AML-193 (cell line): ENCODE measurements around the gene SARDH.

Experiments used
- DNase-seq, 2 experiments: peaks; one replicate each; lab custom pipeline; 2025; lab: John Stamatoyannopoulos, UW

The SARDH gene

DNA sequence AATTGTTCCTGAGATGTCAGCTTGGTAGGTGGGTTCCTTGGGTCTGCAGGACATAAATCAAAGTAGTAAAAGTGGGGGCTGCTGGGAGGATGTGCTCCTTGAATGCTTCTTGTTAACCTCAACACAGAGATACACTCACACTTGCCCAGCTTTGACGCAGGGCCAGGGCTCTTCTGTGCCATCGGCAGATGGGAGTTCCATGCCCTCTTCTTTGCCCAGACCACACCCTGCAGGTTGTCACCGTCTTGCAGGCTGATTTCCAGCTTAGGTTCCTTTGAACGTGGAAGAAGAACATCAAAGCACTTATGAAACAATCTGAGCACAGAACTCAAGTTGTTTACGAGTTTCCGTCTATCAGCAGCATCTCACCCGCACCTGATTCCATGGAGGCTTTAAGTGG lies 91.0 kb downstream of the SARDH start:
- no peak for DNase-seq

DNA sequence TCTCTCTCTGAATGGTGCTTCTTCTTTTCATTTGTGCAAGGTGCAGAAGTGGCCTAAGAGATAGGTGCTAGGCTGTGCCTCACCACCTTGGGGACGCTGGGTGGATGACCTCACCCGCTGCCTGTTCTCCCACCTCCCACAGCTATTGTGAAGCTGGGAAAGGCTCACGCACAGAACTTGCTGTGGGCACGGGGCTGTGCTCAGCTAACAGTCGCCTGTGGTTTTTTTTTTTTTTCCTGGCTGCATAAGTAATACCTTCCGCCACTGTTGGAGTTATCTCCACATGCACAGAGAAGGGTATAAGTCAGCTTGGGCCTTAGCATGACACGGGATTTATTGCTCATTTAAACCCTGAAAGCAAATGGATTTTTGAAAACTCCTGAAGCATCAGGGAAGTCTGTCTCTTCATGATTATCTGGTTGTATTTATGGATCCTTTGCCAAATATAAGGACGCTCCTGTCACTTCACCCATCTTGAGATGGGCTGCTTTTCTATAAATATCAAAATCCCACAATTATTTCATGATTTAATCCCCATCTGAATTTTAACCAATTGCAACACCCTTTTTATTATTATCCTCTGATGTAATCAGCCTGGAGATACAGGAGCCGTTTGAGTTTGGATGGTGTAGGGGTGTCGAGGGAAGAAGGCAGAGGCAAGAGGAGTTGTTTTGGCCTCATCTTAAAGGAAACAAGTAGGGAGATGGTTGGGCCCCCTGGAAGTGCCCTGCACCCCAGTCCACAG lies 93.0 kb downstream of the SARDH start:
- DNase-seq, result no peak

DNA sequence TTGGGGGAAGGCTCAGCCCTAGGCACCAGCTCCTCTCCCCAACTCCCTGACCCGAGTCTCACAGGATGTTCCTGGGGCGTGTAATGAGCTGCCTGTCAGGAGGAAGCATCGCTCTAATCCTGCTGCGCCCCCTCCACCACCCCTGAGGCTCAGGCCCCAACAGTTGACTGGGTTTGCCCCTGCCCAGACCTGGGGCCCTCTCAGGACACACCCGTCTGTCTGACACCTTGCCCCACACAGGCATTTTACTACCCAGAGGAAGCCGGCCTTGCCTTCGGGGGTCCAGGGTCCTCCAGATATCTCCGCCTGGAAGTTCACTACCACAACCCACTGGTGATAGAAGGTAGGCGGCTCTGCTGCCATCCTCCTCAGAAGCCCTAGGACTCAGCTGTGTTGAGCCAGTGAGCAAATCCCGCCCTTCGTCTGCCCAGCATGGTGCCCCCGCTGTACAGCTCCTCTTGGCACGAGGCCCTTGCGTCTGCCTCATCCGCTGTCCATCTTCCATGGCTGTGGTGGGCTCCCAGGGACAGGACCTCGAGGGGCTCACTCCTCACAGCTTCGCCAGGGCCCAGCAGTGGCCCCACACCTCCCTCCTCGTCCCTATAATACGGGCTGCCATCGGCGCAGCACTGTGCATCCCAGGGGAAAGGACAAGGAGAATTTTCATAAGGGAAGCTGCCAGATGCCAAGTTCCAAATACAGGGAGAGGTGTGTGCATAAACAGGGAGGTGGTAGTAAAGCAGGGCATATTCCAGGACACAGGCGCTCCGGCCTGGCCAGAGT lies 94.0 kb downstream of the SARDH start:
- DNase-seq, result no peak

DNA sequence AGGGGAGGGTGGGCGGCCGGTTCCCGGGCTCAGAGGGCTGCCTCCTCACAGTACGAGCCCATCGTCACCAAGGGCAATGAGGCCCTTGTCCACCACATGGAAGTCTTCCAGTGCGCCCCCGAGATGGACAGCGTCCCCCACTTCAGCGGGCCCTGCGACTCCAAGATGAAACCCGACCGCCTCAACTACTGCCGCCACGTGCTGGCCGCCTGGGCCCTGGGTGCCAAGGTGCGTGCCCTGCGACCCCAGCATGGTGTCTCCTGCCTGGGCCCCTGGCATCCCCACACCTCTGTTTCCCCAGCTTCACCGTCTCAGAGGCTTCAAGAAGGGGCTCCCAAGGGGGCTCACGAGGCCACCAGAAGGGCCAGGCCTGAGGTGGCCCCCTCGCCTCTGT lies 94.8 kb downstream of the SARDH start:
- no peak for DNase-seq

DNA sequence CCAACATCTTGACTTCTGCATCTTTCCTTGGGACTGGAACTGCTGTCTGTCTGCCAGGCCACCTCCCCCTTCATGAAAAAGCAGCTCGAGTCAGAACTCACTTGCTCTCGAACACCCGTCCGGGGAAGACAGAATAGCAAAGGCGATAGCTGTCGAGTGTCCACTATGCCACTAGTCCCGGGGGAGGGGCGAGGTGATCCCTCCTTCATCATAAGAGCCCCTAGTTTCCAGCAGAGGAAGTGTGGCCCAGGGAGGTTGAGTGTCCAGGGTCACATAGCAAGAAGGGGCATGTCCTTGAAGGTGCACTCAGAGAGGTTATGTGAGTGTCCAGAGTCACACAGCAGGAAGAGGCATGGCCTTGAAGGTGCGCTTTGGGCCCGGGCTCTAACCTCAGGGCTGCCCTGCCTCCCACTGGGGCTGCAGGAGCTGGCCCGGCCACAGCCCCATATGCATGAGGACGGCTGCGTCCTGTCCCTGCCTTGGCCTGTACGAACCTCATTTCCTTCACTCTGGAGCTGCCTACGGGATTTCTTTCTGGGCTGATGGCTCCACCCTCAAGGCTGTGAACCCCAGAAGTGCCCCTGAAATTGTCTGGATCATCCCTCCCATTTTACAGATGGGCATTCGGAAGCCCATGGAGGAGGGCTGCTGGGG lies 95.3 kb downstream of the SARDH start:
- DNase-seq, result no peak

DNA sequence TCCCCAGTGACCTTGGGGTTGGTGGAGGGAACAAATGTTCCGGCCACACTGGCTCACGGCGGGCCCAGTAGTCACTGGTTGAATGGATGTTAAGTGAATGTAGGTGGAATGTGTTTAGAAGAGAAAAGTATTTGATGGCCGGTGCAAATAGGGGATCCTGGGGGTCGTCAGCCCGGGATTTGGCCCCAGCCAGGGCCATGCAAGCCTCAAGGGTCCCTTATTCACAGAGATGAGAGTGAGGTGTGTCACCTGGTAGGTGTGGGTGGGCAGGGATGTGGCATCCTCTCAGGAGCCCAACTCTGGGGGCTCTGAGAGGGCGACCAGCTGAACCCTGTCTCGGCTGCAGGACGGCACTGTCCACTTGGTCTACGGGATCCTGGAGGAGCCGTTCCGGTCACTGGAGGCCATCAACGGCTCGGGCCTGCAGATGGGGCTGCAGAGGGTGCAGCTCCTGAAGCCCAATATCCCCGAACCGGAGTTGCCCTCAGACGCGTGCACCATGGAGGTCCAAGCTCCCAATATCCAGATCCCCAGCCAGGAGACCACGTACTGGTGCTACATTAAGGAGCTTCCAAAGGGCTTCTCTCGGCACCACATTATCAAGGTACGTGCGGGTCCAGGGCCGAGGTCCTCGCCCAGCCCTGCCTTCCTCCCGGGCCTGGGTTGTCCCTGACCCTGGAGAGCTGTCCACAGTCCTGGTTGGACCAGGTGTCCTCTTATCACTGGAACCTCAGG lies 96.1 kb downstream of the SARDH start:
- DNase-seq, result no peak

DNA sequence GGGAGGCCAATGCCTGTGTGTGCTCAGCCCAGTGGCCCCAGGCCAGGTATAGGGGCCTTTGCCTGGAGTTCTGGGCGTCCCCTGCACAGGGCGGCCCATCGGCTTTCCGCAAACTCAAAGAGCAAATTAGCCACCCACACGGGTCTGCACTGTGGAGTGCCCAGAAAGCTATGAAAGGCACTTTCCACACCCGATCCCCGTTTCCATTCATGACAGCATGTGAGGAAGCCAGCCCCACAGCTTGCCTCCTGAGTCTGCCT lies 96.8 kb downstream of the SARDH start:
- DNase-seq, result no peak

DNA sequence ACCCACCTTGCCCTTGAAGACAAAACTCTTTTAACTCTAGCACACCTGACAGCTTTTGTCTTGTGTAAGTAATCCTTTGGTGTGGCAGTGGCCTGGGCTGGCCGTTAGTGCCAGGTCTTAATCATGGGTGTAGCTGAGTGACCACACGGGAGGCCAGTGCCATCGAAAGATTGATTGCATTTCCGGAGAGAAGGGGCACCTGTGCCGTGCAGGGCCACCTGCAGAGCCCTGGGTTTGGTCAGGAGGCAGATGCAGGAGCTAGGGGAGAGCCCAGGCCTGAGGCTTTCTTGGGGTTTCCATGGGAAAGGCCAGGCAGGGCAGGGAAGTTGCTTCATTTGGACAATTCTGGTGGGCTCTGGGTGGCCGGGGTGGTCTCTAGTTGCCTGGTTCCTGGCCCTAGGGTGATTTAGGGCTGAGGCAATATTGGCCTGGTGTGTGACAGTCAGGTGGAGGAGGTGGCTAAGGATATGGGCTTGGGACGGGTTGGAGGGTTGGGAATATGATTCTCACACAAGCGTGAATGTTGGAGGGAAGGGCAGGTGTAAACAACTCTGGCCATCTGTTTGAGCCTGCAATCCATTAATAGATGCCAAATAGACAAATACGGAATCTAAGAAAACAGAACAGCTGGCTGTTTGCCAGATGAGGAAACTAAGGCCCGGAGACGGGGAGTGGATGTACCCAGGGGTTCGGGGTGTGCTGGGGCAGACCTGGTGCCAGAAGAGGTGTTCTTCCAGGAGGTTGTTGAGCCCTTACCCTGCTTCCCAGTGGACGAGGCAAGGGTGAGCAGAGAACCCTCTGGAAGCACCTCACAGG lies 97.4 kb downstream of the SARDH start:
- DNase-seq, result no peak

DNA sequence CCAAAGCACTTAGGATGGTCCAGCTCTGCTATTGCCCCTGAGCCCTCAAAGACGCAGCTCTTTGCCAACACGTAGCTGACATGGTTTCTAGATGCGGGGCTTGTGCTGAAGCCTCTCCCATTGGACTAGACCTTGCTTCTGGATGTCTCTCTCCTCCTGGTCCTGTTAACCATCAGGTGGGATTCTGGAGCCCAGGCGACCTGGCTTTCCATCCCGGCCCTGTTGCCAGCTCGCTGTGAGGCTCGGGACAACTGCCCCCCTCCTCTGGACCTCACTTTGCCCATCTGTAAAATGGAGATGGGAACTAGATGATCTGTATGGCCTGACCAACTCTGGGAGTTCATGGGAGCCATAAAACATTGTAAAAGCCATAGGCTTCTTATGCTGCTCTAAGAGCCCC lies 98.0 kb downstream of the SARDH start:
- no peak for DNase-seq

DNA sequence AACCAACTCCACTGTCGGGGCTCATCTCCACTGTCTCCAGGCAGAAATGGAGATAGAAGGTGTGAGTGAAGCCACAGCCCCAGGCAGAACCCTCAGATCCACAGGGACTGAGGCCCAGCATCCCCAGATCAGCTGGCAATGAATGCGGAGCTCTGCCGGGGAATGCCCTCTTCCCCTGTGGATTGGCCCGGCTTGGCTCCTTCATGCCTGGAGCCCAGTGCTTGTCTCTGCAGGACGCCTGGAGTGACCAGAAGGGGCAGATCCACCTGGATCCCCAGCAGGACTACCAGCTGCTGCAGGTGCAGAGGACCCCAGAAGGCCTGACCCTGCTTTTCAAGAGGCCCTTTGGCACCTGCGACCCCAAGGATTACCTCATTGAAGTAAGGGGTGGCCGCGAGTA lies 98.5 kb downstream of the SARDH start:
- DNase-seq, result no peak

DNA sequence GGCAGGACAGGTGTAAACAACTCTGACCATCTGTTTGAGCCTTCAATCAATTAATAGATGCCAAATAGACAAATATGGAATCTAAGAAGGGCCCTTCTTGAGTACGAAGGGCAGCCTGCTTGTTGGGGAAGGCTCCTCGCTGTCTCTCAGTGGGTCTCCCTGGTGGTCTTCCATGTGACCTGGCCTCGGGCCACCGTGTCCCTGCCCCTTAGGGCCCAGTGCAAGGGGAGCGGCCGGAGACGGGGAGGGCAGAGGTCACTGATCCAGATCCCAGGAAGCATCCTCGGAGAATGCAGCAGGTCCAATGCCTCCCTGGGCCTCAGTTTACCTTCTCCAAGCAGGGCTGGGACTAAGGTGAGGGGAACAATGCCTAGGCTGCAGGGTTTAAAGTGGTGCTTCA lies 99.4 kb downstream of the SARDH start:
- no peak for DNase-seq

DNA sequence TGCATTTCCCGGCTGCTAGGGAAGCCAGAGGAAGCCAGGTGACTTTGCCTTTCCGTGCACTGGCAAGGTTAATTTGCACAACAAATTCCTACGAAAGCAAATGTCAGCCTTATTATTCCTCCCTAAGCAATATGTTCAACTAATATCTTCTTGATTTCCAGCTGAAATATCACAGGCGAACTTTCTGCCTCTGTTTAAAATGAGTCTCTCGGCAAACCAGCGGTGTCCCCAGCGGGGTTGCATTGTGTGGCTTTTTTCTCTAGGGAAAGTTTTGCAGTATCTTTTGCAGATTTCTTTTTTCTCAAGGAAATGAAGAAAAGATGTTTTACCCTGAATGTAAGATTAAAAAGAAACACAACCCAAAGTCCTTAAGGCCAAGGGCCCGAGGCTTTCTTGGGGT lies 100.1 kb downstream of the SARDH start:
- no peak for DNase-seq

DNA sequence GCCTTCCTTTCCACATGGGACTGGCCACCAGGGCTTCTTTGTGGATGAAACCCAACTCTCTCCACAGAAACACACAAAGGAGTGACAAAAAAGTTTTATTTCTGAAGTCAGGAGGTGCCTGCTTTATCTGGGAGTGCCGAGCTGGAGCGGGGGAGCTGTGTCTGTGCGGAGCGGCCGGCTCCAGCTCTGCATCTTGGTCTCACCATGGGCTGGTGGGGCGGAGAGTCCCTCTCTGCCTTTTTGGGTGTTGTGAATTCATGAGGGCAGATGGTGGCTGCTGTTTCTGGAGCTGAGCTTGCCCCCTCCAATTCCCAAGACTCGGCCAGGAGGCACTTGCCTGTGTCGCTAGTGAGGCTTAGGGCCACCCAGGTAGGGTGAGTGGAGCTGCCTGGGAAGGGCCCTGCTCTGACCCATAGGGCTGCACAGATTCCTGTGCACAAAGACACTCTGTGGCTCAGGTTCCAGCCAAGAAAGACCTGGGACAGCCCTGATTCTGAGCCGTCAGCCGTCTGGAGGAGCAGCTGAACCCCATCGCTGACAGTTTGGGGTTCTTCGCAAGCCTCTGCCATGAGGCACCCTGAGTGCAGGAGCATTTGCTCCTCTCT lies 100.6 kb downstream of the SARDH start:
- DNase-seq, result no peak

DNA sequence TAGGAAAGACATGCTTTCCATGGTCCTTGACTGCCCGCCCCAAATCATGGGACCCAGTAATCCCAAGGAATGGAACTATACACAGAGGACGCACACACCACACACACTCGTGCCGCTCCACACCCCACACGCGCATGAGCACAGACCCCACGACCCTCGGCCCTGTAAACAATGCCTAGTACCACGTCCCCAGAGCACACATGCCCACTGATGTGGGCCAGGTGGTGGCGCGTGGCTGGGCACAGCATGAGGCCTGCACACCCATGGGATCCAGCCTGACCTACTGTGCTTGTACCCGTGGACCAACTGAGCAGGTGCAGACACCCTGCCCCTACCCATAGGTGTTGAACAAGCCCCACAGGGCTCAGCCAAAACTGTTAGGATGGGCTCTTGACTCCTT lies 101.2 kb downstream of the SARDH start:
- no peak for DNase-seq

DNA sequence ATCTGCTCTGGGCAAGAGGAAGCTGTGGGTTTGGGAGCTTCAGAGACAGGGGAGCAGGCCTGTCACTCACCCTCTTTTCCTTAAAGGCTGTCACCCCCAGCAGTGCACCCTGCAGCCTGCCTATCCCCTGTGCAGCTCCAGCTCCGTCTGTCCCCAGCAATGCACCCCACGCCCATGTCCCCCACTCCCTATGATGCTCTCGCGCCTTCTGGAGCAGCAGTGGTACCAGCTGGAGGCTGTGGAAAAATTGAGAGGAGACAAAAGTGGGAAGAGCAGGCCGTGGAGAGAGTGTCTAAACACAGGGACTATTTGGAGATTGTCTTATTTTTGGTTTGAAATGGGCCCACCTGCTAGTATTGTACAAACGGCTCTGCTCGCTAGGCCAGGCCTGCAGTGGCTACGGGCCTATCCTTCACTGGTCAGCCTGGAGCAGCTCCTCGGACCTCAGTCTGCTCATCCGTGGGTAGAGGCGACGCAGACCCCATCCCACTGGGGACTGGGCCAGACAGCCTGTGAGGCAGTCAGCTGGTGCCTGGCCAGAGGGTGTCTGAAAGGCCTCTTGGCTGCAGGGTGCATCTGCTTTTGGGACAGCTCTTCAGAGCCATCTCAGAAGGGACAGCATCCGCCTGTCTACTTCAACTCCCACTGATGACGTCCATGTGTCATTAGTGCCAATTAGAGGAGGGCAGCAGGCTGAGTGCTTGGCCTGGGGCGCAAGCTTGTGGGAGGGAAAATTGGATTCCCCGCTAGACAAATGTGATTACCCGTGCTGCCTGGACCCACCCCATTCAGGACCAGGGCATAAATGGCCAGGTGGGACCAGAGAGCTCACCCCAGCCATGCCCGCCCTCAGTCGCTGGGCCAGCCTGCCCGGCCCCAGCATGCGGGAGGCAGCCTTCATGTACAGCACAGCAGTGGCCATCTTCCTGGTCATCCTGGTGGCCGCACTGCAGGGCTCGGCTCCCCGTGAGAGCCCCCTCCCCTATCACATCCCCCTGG lies 102.3 kb downstream of the SARDH start, which contains the start of gene DBH:
Gene DBH (plus strand): TSS at position 831 of the 999 bp plus-strand sequence. CDS start 9 bp downstream, at position 840.
- no peak for DNase-seq

DNA sequence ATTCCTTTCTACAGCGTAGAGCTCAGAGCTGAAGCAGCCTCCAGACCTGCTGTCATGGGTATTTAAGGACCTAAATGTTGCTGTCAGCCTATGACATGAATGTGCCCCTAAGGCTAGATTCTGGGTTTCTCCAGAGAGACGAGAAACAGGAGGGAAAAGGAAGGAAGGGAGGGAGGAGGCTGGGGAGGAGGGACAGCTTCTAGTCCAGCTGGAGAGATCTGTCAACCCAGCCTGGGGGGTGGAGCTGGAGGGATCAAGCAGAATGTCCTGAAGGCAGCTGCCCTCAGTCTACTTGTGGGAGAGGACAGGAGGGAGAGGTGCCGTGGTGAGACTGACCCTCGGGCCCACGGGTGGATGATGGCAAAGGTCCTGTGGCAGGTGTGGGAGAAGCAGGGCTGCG lies 103.1 kb downstream of the SARDH start:
- DNase-seq, result no peak

DNA sequence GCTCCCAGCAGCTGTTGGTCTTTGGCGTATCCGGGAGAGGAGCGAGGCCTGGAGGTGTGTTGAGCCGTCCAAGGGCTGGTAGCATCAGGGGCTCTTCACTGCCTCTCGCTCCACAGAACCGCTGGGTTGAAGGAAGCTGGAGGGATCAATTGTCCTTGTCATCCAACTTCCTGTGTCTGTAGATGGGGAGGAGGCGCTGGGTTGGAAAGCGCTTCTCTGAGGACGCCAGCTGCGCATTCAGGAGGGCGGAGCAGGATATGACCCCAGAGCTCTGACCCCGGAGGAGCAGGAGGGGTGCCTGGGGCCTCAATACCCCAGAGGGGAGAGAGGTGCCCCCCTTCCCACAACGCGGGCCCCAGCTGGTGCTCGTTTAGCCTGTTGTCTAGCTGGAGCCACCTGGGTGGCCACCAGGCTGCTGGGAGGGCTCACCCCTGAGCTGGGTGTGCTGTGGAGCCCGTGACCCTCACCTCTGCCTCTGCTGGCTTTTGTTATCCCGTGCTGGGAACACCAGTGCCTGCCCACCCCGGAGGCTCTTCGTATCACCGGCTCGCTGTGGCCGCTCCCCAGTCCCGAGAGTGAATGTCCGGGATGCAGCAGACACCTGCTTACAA lies 104.0 kb downstream of the SARDH start:
- DNase-seq, result no peak

DNA sequence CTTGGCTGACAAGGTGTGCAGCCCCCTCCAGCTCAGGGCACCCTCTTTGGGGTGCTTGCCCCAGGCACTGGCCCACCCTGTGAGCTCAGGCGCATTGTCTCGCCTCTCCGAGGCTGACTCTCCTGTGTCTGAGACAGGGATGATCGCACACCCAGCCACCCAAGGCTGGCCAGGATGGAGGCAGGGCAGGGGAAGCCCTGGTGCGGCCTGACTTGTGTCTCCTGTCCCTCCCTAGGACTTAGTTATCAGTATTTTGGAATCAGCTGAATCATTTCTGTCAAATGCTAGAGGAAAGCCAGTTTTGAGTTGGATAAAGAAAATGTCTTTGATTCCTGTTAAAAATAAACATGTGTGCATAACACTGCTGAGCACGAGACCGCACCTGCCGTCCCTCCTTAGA lies 104.5 kb downstream of the SARDH start:
- DNase-seq, result no peak

DNA sequence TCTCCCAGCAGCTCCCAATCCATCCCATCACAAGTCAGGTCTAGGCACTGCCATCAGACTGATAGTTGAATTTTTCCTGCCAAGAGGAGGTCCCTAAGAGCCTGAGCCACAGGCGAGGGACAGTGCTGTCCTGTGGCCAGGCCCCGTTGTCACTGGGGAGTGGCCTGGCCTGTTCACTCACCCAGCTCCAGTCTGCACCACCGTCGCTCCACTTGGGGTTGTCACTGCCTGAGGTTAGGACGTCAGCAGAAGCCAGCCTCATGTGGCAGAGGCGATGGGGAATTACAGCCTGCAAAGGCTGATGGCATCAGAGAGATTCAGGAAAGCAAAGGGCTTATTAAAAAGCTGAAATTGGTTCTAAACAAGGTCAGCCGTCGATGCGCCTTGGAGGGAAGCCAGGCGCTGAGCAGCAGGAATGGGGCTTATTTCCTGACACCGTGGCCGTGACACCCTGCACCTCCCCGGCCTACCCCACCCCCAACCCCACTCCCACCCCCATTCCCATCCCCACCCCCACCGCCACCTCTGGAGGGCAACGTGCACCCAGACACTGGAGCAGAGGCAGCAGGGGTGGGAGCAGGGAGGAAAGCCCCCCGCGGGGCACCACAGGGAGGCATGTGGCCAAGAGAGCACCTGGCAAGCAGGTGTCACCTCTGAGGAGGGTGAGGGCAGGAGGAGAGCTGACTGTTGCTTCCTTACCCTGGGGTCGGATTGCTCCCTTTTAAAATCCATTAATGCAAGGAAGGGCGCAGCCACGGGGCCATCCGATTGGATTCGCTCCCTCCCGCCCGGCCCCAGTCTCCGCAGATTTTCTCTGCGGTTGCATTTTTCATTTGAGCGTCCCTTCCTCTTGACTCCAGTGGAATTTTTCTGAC lies 105.1 kb downstream of the SARDH start:
- no peak for DNase-seq
